D721Med (cell line): ENCODE measurements around the gene ERMAP.

Source experiments
- DNase-seq: peaks from one replicate; pipeline ENCODE4 v3.0.0; 2011; ENCODE audit warnings: low spot score; ENCODE audit not compliant: insufficient read length
- FAIRE-seq: peaks from 2 replicates; lab custom pipeline; 2011; peaks lifted over from hg19 to GRCh38; lab: Jason Lieb, UNC
- CTCF ChIP-seq: IDR thresholded peaks from 2 replicates; pipeline ENCODE4 v1.5.1; 2012; ENCODE audit warnings: mild to moderate bottlenecking, control low read depth; ENCODE audit not compliant: insufficient read depth; ENCODE audit errors: missing control alignments

ERMAP gene

DNA sequence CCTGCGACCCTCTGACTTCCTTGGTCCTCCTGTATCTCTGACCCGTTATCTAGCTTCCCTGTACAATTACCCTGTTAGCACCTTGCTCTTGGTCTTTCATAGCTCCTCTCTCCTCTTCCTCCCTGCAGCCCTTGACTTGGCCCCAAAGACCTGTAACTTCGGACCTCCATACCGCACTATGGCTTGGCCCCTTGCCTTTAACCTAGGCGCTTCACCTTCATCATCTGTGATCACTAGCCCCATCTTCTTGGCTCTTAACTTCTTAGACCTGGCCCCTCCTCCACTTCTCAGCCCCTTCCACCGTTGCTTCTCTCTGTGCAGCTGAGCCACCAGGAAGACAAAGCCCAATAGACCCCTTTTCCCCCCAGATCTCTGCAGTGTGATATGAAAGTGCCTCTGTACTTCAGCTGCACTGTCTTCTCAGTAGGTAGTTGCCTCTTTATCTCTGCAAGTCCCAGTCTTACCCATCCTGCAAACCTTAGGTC, 30.2 kb downstream of the ERMAP start:
- DNase-seq = no peak
- no peak for FAIRE-seq

DNA sequence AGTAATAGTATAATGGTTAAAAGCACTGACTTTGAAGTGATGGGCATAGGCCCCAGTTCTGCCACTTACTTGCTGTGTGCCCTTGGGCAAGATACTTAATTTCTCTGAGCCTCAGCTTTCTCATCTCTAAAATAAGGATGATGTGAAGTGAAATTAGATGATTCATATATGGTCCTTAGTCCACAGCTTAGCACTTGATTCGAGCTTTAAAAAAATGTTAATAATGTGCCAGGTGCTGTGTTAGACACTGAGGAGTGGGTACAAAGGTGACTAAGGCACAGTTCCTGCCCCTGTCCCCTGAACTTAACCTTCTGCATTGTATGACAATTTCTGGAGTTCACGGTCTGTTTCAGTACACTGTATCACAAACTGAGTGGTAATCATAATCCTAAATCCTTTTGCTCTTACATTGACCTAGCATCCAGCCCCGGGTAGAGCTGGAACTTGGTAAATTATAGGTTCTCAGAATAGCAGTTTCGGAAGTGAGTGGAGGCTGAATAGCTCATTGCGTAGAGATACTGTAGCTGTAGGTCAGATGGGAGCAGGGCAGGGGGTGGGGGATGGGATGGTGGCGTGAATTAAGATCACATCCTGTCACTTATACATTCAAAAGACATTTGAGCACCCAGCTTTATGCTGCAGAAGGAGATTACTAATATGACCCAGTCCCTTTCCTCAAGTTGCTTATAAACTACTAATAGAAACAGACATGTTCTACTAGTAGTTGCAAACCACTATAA, 31.0 kb downstream of the ERMAP start:
- TF ChIP-seq CTCF = no peak
- no peak for DNase-seq
- no peak for FAIRE-seq

More for the DNA sequence above, 30.2 kb downstream of the ERMAP start:
- no peak for TF ChIP-seq CTCF

- TF ChIP-seq CTCF = no peak
- DNase-seq = no peak
- FAIRE-seq = no peak
Measured at GRCh38 chr1:42848823-42849537, 32.1 kb downstream of the ERMAP start.

DNA sequence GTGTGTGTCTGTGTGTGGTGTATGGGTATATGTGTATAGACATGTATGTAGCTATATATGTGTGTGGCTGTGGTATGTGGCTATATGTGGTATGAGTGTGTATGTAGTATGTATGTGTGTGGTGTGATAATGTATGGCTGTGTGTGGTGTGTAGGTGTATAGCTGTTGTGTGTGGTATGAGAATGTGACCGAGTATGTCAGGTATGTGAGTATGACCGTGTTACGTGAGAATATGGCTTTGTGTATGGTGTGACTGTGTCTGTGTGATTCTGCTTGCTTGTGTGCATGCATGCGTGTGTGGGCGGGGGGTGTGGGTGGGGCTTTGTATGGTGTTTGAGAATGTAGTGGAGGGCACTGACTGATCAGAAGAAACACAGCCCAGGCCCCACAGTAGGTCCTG, 33.0 kb downstream of the ERMAP start:
- DNase-seq (no peak), FAIRE-seq (no peak)
- no peak for TF ChIP-seq CTCF

- no peak for FAIRE-seq
Measured at GRCh38 chr1:42851420-42851819, 34.5 kb downstream of the ERMAP start.

GRCh38 chr1:42851960-42852607, 35.2 kb downstream of the ERMAP start:
- no peak for TF ChIP-seq CTCF
- no peak for DNase-seq
- no peak for FAIRE-seq

More at GRCh38 chr1:42851420-42851819, 34.5 kb downstream of the ERMAP start:
- no peak for TF ChIP-seq CTCF
- no peak for DNase-seq
